Stimulated activated CD8-positive, alpha-beta memory T cell treated with anti-CD3 and anti-CD28 coated beads, Interleukin-4, amount 100 ng/mL, for 24 hours (primary cell): ENCODE data around the gene MACROD2.

ENCODE experiments used
- DNase-seq: peaks from one replicate; pipeline ENCODE4 v3.0.0-alpha.2; 2020; ENCODE audit warnings: low read depth

The MACROD2 gene

DNA sequence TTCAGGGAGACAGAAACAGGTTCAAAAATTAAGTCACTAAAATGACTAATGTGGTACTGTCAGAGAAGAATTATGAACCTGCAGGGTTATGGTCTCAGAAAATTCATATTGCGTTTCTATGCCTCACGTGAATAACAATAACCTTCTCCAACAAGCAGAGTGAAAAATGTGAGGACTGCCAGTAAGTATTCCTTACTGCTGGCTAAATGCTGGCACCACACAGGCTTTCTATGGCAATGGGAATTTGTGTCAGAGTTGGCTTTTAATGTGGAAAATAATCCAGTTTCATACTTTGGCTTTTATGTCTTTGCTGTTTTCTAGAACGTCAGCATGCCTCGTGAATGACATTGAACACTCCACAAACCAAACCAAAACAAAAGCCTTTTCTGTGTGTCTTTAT is 1922.0 kb downstream of the MACROD2 start:
- DNase-seq: no peak

GRCh38 chr20:15918631-15919030 is 1923.3 kb downstream of the MACROD2 start:
- DNase-seq: no peak

DNA sequence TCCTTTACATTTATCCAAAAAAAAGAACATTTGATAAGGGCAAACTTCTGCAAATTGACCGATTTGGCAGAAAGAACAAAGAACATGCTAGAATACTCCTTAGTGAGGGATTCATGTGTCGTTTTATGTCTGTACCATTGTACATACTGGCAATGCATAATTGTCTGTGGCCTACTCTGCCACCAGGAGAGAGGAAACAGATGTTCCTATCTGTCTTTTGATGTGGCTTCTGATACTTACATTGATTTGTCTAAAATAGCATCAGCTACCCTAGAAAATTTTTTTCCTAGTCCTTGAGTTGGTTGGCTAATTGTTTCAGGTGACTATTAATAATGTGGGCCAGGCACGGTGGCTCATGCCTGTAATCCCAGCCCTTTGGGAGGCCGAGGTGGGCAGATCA is 1923.8 kb downstream of the MACROD2 start:
- DNase-seq: no peak

GRCh38 chr20:15921930-15922329 is 1926.6 kb downstream of the MACROD2 start:
- no peak for DNase-seq

- no peak for DNase-seq
Measured at GRCh38 chr20:15922556-15922955, 1927.2 kb downstream of the MACROD2 start.

DNA sequence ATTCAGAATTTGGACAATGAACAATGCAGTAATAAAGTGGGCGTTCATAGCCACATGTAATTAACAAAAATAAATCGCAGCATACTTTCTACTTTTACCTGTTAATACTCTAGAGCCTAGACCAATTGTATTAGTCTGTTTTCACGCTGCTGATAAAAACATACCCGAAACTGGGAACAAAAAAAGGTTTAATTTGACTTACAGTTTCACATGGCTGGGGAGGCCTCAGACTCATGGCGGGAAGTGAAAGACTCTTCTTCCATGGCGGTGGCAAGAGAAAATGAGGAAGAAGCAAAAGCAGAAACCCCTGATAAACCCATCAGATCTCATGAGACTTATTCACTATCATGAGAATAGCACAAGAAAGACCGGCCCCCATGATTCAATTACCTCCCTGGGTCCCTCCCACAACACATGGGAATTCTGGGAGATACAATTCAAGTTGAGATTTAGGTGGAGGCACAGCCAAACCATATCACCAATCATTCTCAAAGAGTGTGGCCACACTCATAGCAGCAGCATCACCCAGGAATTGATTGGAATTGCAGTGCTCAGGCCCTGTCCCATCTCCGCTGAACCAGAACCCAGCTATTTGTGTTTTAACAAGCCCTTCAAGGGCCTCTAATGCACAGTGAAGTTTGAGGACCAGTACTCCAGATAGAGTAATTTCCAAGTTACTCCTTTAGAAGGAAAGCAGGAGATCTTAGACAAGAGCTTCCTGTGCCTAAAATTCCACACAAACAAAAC is 1927.9 kb downstream of the MACROD2 start:
- no peak for DNase-seq

- no peak for DNase-seq
Measured at GRCh38 chr20:15924556-15924955, 1929.2 kb downstream of the MACROD2 start.

DNA sequence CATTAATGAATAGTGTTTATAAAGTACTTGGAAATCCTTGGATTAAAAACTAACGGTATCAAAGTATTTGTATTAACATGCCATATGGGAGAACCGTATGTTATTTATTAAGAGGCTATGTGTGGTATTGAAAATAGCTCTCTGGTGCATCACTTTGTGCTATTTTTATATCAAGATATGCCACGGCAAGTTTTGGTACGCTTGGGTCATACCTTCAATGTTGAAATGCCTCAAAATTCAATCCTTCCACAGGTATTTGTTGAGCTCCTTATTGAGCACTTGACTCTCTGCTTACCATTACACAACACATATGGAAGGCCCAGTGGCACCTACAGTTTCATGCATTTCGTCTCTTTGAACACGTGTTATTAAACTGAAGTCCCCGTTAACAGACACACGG is 1930.1 kb downstream of the MACROD2 start:
- DNase-seq: no peak

- no peak for DNase-seq
Measured at GRCh38 chr20:15927893-15928650, 1932.8 kb downstream of the MACROD2 start.

GRCh38 chr20:15928946-15929345 is 1933.6 kb downstream of the MACROD2 start:
- DNase-seq: no peak

- DNase-seq: no peak
Measured at GRCh38 chr20:15930311-15931305, 1935.3 kb downstream of the MACROD2 start.

DNA sequence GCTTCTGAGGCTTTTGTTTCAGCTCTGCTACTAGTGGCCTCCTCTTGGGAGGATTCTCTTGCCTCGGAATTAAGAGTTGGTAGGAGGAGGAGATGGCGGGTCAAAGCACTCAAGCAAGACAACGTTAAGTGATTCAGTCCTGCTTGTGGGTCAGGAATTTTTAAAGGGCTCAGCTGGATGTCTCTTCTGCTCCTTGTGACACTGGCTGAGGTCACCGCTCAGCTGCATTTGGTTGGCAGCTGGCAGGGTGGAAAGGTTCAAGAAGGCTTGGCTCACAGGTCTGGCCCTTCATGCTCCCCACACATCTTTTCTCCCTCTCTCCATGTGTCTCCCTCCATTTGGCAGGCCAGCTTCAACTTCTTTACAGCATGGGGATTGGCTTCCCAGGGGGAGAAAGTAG is 1936.6 kb downstream of the MACROD2 start:
- DNase-seq: no peak

DNA sequence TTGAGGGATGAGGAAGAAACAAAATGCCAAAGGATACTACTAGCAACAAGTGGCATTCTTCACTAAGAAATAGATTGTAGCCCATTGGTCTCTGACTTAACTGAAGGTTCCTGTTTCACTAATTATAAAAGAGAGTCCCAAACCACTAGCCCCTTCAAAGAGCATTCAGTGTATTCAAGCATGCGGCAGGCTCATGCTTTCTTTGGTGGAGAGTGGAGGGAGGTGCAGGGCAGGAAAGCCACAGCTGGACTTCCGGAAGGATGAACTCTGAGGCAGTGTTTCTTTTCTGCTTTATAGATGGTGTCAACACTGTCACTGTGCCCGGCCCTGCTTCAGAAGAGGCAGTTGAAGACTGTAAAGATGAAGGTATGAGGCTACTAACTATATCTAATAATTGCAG is 1941.9 kb downstream of the MACROD2 start:
- DNase-seq: no peak

DNA sequence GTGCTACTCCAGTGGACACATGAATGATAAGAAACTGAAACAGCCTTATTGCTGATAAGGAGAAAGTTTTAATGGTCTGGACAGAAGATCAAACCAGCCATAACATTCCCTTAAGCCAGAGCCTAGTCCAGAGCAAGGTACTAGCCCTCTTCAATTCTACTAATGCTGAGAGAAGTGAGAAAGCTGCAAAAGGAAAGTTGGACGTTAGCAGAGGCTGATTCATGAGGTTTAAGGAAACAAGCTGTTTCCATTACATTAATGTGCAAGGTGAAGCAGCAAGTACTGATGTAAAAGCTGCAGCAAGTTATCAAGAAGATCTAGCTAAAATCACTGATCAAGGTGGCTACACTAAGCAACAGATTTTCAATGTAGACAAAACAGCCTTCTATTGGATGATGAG is 1943.5 kb downstream of the MACROD2 start:
- DNase-seq: no peak

- DNase-seq: no peak
Measured at GRCh38 chr20:15940127-15940526, 1944.8 kb downstream of the MACROD2 start.

DNA sequence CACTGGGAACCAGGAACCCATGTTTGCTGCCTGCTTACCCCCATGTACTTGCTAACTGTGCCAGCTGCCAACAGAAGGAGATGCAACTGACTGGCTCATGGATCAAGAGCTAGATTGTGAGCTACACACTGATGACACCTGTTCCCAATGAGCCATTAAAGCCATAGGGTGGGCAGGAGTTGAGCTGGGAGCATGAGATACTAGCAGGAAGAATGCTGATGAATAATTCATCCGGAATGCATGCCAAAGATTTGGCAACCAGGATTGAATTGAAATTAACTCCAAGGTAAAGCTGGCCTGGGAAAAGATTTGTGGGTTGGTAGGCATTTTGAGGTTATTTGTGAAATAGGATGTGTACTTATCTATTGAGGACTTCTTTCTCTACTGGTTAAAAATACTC is 1946.8 kb downstream of the MACROD2 start:
- DNase-seq: no peak

GRCh38 chr20:15945289-15945688 is 1950.0 kb downstream of the MACROD2 start:
- no peak for DNase-seq

- no peak for DNase-seq
Measured at GRCh38 chr20:15949391-15949790, 1954.1 kb downstream of the MACROD2 start.

DNA sequence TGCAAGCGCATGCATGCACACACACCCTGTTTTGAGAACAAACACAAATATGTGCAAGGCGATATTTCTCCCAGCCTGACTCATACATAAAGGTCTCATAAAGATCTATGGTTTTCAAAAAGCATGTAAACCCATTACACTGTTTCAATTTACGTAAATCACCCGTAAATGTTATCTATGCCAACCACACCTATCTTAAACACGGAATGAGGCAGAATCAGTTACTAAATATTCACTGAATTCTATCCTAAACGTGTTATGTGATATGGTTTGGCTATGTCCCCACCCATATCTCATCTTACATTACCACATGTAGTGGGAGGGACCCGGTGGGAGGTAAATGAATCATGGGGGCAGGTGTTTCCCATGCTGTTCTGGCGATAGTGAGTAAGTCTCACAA is 1956.3 kb downstream of the MACROD2 start:
- DNase-seq: no peak

- no peak for DNase-seq
Measured at GRCh38 chr20:15958142-15958541, 1962.8 kb downstream of the MACROD2 start.

- DNase-seq: no peak
Measured at GRCh38 chr20:15965165-15965564, 1969.8 kb downstream of the MACROD2 start.

DNA sequence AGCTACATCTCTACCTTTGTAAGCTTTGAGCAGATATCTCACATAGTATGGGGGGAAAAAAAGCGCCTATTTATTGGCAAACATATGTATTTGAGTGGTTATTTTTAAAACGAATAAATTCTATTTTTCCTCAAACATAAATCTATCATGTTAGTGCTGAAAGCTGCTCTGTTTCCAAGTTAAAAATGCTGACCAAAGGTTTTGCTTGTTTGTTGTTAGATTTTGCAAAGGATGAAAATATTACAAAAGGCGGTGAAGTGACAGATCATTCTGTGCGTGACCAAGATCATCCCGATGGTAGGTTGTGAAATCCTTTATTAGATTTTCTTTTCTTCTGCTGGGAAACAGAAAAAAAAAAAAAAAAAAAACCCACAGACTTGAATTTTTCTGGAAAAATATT is 1972.0 kb downstream of the MACROD2 start:
- DNase-seq: no peak
